ENCODE data around the gene GAST.

- TF ChIP-seq CTCF (conservative IDR thresholded peaks at IDR 0.05; ENCODE audit: low read depth, low read length) (no peak), EZH2 (IDR thresholded peaks at IDR 0.05; ENCODE audit: low read length, unreplicated experiment) (no peak)
These were observed 14.8 kb upstream of the GAST start for GRCh38 chr17:41697122-41697962.
